GM12892 (cell line): Measurements from ENCODE around the gene SLC6A16.
"Not testable (repeated sequence)": the region's sequence is repeated elsewhere in the genome, so short reads cannot be mapped to it uniquely, and the experiment has no call there.

Experiments used
- POLR2A ChIP-seq: IDR thresholded peaks from 2 replicates; pipeline ENCODE4 v1.6.1; 2011; ENCODE audit warnings: low read depth, low read length, control low read depth
- POLR2AphosphoS5 ChIP-seq: IDR thresholded peaks from 2 replicates; pipeline ENCODE4 v1.6.1; 2011; ENCODE audit warnings: low read depth, low read length, control low read depth
- TAF1 ChIP-seq: IDR thresholded peaks from 2 replicates; pipeline ENCODE4 v1.6.1; 2011; ENCODE audit warnings: low read depth, mild to moderate bottlenecking, control low read depth, low read length, borderline replicate concordance

DNA sequence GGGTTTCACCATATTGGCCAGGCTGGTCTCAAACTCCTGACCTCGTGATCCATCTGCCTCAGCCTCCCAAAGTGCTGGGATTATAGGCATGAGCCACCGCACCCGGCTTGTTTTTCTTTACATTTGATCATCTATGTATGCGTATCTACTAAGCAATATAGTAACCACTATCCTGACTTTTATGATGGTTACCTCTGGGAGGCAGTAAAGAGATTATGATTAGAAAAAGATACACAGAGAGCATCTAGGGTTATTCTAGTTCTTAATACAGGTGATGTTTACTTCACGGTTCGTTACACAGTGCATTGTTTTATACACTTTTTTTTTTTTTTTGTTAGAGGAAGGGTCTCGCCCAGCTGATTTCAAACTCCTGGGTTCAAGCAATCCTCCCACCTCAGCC, 18.3 kb downstream of the SLC6A16 start:
- not testable (repeated sequence) for TF ChIP-seq POLR2A, POLR2AphosphoS5, TAF1
